Liver (tissue), 3 donors: ENCODE data around the gene TMCO2.

Experiments
- RXRA ChIP-seq, 2 donors: IDR thresholded peaks; 2 replicates each; pipeline ENCODE4 v1.6.1; 2017 to 2018; ENCODE audit warnings: antibody characterized with exemption in 2 of 2, mild to moderate bottlenecking in 1 of 2
- TAF1 ChIP-seq: conservative IDR thresholded peaks from 2 replicates; pipeline ENCODE4 v1.6.1; 2016; ENCODE audit warnings: antibody characterized with exemption, mild to moderate bottlenecking
- TF ChIP-seq, protein P1 (sequence below): fragments of 150-350 bp; IDR thresholded peaks from 2 replicates; pipeline ENCODE4 v1.5.1; 2017; ENCODE audit warnings: improper control_type of control experiment, low read depth, low read length; ENCODE audit not compliant: missing input control
- TF ChIP-seq, protein P2 (sequence below): IDR thresholded peaks from 2 replicates; pipeline ENCODE4 v1.6.1; 2016; ENCODE audit warnings: antibody characterized with exemption, mild to moderate bottlenecking
- donor health status: healthy.
- donor health status: healthy.

DNA sequence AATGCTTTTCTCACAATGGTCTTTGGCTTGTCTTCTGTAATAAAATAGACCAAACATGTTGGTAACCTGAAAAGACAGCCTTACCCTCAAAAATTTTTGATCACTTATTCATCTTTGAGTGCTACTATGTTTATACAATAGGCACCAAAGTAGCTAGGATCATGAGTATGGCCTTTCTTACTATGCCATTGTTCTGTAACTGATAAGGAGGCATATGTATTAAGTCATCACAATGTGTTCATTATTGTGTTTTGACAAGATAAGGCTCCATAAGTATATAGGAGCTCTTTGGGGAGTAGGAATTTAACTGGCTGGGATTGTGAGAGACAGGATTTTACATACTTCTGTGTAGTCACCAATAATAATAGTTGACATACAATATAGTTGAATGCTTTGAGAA lies 675 bp downstream of the TMCO2 start:
- no peak for TF ChIP-seq TAF1
- no peak for TF ChIP-seq RXRA (IDR thresholded peaks at IDR 0.05)
- TF ChIP-seq, protein P1, sequence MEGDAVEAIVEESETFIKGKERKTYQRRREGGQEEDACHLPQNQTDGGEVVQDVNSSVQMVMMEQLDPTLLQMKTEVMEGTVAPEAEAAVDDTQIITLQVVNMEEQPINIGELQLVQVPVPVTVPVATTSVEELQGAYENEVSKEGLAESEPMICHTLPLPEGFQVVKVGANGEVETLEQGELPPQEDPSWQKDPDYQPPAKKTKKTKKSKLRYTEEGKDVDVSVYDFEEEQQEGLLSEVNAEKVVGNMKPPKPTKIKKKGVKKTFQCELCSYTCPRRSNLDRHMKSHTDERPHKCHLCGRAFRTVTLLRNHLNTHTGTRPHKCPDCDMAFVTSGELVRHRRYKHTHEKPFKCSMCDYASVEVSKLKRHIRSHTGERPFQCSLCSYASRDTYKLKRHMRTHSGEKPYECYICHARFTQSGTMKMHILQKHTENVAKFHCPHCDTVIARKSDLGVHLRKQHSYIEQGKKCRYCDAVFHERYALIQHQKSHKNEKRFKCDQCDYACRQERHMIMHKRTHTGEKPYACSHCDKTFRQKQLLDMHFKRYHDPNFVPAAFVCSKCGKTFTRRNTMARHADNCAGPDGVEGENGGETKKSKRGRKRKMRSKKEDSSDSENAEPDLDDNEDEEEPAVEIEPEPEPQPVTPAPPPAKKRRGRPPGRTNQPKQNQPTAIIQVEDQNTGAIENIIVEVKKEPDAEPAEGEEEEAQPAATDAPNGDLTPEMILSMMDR, result no peak
- TF ChIP-seq, protein P2, sequence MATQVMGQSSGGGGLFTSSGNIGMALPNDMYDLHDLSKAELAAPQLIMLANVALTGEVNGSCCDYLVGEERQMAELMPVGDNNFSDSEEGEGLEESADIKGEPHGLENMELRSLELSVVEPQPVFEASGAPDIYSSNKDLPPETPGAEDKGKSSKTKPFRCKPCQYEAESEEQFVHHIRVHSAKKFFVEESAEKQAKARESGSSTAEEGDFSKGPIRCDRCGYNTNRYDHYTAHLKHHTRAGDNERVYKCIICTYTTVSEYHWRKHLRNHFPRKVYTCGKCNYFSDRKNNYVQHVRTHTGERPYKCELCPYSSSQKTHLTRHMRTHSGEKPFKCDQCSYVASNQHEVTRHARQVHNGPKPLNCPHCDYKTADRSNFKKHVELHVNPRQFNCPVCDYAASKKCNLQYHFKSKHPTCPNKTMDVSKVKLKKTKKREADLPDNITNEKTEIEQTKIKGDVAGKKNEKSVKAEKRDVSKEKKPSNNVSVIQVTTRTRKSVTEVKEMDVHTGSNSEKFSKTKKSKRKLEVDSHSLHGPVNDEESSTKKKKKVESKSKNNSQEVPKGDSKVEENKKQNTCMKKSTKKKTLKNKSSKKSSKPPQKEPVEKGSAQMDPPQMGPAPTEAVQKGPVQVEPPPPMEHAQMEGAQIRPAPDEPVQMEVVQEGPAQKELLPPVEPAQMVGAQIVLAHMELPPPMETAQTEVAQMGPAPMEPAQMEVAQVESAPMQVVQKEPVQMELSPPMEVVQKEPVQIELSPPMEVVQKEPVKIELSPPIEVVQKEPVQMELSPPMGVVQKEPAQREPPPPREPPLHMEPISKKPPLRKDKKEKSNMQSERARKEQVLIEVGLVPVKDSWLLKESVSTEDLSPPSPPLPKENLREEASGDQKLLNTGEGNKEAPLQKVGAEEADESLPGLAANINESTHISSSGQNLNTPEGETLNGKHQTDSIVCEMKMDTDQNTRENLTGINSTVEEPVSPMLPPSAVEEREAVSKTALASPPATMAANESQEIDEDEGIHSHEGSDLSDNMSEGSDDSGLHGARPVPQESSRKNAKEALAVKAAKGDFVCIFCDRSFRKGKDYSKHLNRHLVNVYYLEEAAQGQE, result no peak
